ENCODE measurements around the gene KCTD14.
"Not testable (repeated sequence)": the region's sequence is repeated elsewhere in the genome, so short reads cannot be mapped to it uniquely, and the experiment has no call there.

Gene KCTD14, protein sequence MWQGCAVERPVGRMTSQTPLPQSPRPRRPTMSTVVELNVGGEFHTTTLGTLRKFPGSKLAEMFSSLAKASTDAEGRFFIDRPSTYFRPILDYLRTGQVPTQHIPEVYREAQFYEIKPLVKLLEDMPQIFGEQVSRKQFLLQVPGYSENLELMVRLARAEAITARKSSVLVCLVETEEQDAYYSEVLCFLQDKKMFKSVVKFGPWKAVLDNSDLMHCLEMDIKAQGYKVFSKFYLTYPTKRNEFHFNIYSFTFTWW

DNA sequence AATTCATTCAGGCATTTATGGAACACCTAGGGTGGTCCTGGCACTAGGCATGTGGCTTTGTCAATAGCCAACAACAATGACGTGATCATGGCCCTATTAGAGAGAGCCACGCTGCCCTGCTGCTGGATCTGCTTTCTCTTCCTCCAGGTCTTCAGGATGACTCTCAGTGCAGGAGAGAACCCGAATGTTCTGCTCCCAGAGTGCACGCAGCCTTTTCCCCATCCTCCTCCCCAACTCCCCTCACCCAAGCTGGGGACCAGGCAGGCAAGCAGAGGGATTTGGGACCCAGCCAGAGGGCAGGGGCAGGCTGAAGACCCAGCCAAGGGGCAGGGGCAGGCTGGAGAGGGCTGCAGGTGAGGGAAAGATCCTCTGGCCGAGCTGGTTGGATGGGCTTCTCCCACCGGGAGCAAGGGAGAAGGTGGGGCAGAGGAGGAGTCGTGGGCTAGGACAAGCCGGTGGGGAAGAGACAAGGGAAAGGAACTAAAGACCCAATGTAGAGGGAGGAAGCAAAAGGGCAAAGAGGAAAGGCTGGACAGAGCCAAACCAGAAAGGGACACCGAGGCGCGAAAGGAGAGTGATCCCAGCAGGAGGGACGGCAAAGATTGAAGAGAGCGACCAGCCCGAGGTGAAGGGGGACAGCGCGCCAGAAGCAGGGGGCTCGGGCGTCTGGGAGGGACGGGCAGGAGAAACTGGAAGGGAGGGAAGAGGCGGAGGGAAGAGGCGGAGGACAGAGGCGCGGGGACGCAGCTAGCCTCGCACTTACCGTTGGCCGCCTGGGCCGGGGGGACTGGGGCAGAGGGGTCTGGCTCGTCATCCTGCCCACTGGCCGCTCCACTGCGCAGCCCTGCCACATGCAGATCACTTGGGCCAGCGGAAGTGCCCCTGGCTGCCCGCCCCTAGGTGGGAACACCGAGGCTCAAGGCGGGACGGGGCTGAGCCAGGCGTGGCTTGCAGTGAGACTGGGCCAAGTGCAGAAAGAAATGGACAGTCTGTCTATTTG lies at the start of gene KCTD14:
TSS of gene KCTD14 (minus strand) at position 880 of the 1,000 bp plus-strand sequence. CDS start at position 853, 27 bp downstream.
- H3K4me3 Mint-ChIP-seq = no peak within 1 kb of the TSS
- peaks cover 15% of the 10 kb centered on the region for H3K27me3 Mint-ChIP-seq

DNA sequence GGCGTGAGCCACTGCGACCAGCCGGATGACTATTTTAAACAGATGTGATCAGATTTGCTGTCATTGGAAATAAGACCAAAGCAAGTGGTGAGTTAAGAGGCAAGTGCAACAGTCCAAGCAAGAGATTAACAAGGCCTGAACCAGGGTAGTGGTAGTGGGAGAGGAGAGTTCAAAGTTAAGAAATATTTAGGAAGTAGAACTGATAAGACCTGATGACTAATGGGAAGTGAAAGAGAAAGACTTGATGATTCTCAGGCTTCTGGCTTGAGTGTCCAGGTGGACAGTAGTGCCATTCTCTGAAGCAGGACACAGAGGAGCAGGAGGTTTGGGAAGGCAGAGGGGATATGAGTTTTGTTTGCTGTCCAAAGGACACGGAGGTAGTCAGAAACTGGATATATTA lies 49.4 kb upstream of the KCTD14 start:
- Mint-ChIP-seq H3K36me3 (peaks cover 11% of the 10 kb centered on the region), H3K27me3 (no peaks in the 10 kb centered on the region), H3K4me3 (no peak overlapping the region), H3K27ac (peak overlapping the region; percentile 30), H3K4me1 (ENCODE audit: low read depth) (peaks cover 33% of the 10 kb centered on the region), H3K9me3 (ENCODE audit: low read depth) (no peaks in the 10 kb centered on the region)

More for the DNA sequence above, at the start of gene KCTD14:
- H3K36me3 Mint-ChIP-seq = peaks cover 3% of the 10 kb centered on the region
- H3K4me1 Mint-ChIP-seq (ENCODE audit: low read depth) = peaks cover 2% of the 10 kb centered on the region
- H3K9me3 Mint-ChIP-seq (ENCODE audit: low read depth) = no peaks in the 10 kb centered on the region
- no peak within 1 kb of the TSS for H3K27ac Mint-ChIP-seq

DNA sequence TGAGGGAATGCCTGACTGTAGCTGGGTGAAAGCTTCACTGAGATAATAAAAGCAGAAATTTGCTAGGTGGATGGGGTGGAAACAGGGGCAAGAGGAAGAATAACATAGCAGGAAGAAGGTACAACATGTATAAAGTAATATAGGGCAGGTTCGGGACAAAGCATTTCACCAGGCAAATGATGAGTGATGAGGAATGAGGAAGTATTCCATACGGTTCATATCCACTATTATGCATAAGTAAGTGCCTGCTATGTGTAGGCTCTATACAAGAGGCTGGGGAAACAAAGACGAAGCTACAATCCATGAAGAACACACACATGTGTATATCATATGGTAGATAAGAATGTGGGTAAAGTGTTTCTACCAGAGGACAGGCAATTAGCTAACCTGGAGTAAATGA lies 48.6 kb upstream of the KCTD14 start:
- Mint-ChIP-seq H3K9me3 (ENCODE audit: low read depth) (no peaks in the 10 kb centered on the region), H3K4me1 (ENCODE audit: low read depth) (peaks cover 28% of the 10 kb centered on the region), H3K27me3 (no peaks in the 10 kb centered on the region), H3K4me3 (no peak overlapping the region), H3K27ac (no peak overlapping the region), H3K36me3 (peaks cover 13% of the 10 kb centered on the region)

DNA sequence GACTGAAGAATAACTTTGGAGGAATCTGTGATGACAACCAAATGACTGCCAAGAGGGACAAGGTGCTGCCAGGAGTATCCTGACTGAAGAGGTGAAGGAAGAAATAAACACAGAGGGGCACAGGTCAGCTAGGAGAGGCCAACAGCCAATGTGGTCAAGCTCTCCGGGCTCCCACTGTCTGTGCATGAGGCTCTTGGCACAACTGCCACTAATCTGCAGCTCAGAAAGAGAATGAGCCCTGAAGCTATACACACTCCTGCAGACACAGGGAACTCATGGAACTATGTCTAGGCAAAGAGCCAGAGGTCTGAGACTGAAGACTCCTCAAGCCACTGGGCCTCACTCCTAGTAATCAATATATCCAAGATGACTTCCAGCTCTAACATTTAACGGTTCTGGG lies 47.5 kb upstream of the KCTD14 start:
- Mint-ChIP-seq H3K4me1 (ENCODE audit: low read depth) (peaks cover 17% of the 10 kb centered on the region), H3K27me3 (no peaks in the 10 kb centered on the region), H3K4me3 (no peak overlapping the region), H3K36me3 (peaks cover 13% of the 10 kb centered on the region), H3K27ac (no peak overlapping the region), H3K9me3 (ENCODE audit: low read depth) (no peaks in the 10 kb centered on the region)

DNA sequence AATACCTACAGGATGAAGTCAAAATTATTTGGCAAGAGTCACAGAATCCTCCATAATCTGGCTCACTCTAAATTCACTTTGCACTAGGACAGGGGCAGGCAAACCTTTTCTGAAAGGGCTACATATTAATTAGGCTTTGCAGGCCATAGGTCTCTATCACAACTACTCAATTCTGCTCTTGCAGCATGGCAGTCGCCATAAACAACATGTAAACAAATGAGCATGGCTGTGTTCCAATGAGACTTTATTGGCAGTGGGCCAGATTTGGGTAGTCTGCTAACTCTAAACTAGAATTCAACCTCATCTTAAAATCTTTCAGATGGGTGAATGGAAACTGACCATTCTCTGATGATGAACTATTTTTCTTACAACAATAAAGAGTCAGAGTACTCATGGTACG lies 46.4 kb upstream of the KCTD14 start:
- H3K27me3 Mint-ChIP-seq = no peaks in the 10 kb centered on the region
- H3K4me3 Mint-ChIP-seq = no peak overlapping the region
- H3K4me1 Mint-ChIP-seq (ENCODE audit: low read depth) = peaks cover 9% of the 10 kb centered on the region
- no peaks in the 10 kb centered on the region for H3K9me3 Mint-ChIP-seq (ENCODE audit: low read depth)
- peaks cover 13% of the 10 kb centered on the region for H3K36me3 Mint-ChIP-seq
- no peak overlapping the region for H3K27ac Mint-ChIP-seq

DNA sequence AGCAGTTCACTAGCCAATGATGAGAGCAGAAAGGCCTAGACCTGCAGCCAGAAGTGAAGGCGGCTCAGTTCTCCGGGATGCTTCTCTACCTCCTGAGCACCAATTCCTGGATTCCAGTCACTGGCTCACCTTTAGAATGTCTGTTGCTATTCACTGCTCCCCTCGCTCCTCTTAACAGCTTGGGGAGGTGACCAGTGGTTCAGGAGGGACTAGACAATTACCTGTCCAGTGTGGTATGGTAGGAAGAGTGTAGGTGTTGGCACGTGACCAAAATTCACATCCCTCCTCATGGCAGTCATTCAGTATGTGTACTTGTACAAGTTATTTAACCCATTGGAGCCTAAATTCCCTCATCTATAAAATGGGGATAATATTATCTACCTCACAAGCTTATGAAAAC lies 44.6 kb upstream of the KCTD14 start:
- Mint-ChIP-seq H3K4me1 (ENCODE audit: low read depth) (peaks cover 6% of the 10 kb centered on the region), H3K9me3 (ENCODE audit: low read depth) (no peaks in the 10 kb centered on the region), H3K4me3 (no peak overlapping the region), H3K27me3 (no peaks in the 10 kb centered on the region), H3K36me3 (peaks cover 13% of the 10 kb centered on the region), H3K27ac (no peak overlapping the region)

- peaks cover 2% of the 10 kb centered on the region for H3K4me1 Mint-ChIP-seq (ENCODE audit: low read depth)
- no peak overlapping the region for H3K4me3 Mint-ChIP-seq
- H3K36me3 Mint-ChIP-seq = peaks cover 9% of the 10 kb centered on the region
- no peaks in the 10 kb centered on the region for H3K27me3 Mint-ChIP-seq
- H3K9me3 Mint-ChIP-seq (ENCODE audit: low read depth) = no peaks in the 10 kb centered on the region
- H3K27ac Mint-ChIP-seq = no peak overlapping the region
Measured at GRCh38 chr11:78066471-78066870, 43.4 kb upstream of the KCTD14 start.

GRCh38 chr11:78065203-78065602 lies 42.1 kb upstream of the KCTD14 start:
- Mint-ChIP-seq H3K9me3 (ENCODE audit: low read depth) (no peaks in the 10 kb centered on the region), H3K4me1 (ENCODE audit: low read depth) (no peaks in the 10 kb centered on the region), H3K27me3 (no peaks in the 10 kb centered on the region), H3K27ac (no peak overlapping the region), H3K4me3 (no peak overlapping the region), H3K36me3 (peaks cover 11% of the 10 kb centered on the region)

DNA sequence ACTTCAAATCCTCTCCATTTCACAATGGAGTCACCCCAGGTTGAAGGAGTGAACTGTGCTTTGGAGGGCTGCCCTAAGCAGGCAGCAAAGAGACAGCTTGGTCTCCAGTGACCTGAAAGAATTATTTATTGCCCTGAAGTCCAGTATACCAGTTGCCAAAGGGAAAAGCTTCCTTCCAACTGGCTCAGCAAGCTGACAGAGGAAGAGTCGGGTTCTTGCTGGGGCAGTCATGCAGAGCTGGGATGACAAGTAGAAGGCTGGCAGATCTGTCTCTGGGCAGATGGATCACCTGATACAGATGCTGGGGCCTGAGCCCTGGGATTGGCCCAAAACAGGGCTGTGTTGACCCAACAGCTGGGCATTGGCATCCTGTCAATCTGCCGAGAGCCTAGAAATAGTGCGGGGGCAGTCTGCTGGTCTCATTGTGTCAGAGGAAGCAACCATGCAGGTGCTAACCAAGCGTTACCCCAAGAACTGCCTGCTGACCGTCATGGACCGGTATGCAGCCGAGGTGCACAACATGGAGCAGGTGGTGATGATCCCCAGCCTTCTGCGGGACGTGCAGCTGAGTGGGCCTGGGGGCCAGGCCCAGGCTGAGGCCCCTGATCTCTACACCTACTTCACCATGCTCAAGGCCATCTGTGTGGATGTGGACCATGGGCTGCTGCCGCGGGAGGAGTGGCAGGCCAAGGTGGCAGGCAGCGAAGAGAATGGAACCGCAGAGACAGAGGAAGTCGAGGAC lies 40.5 kb upstream of the KCTD14 start, which contains the start of gene THRSP:
TSS of gene THRSP (plus strand) at position 422 of the 742 bp plus-strand sequence. CDS start at position 443, 21 bp downstream.
- no peaks in the 10 kb centered on the region for H3K27me3 Mint-ChIP-seq
- H3K36me3 Mint-ChIP-seq = peaks cover 11% of the 10 kb centered on the region
- no peak within 1 kb of the TSS for H3K4me3 Mint-ChIP-seq
- no peaks in the 10 kb centered on the region for H3K9me3 Mint-ChIP-seq (ENCODE audit: low read depth)
- no peak within 1 kb of the TSS for H3K27ac Mint-ChIP-seq
- no peaks in the 10 kb centered on the region for H3K4me1 Mint-ChIP-seq (ENCODE audit: low read depth)

DNA sequence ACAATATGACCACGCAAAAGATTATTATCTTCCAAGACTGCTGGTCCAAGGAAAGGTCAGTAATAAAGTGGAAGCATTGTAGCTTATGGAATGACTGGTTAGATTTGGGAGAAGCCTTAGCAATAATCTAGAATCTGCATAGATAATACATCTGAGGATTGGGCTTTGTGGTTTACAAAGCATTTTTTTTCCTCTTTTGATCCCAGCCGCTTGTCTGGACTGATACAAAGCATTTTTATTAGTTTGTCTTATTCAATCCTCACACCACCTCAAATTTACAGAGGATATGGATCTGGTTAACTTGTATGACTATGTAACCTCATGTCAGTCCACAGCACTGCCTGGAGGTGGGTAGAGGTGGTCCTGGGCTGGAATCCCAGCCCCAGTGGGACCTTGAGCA lies 39.6 kb upstream of the KCTD14 start:
- peaks cover 6% of the 10 kb centered on the region for H3K36me3 Mint-ChIP-seq

DNA sequence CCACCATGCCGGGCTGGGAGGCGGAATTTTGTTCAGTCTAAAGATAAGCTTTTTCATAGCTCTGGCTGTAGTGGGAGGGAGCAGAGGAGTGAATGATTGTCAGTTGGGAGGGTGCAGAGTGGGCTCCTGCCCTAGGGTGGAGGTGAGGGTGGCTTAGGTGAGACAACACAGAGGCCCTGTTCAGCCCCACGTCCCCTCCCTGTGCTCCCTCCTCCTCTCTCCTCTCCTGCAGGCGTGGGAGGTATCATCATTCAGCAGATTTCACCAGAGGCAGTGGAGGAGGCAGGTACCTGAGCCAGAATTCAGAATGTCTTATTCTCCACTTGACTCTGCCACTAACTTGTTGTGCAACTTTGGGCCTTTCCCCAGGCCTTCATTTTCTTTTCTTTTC lies 38.8 kb upstream of the KCTD14 start:
- Mint-ChIP-seq H3K9me3 (ENCODE audit: low read depth) (no peaks in the 10 kb centered on the region), H3K27ac (no peak overlapping the region), H3K4me3 (no peak overlapping the region), H3K36me3 (peaks cover 2% of the 10 kb centered on the region), H3K4me1 (ENCODE audit: low read depth) (no peaks in the 10 kb centered on the region), H3K27me3 (no peaks in the 10 kb centered on the region)

More for the DNA sequence above, 39.6 kb upstream of the KCTD14 start:
- no peaks in the 10 kb centered on the region for H3K27me3 Mint-ChIP-seq
- H3K4me3 Mint-ChIP-seq = no peak overlapping the region
- no peaks in the 10 kb centered on the region for H3K4me1 Mint-ChIP-seq (ENCODE audit: low read depth)
- H3K27ac Mint-ChIP-seq = no peak overlapping the region
- H3K9me3 Mint-ChIP-seq (ENCODE audit: low read depth) = no peaks in the 10 kb centered on the region

DNA sequence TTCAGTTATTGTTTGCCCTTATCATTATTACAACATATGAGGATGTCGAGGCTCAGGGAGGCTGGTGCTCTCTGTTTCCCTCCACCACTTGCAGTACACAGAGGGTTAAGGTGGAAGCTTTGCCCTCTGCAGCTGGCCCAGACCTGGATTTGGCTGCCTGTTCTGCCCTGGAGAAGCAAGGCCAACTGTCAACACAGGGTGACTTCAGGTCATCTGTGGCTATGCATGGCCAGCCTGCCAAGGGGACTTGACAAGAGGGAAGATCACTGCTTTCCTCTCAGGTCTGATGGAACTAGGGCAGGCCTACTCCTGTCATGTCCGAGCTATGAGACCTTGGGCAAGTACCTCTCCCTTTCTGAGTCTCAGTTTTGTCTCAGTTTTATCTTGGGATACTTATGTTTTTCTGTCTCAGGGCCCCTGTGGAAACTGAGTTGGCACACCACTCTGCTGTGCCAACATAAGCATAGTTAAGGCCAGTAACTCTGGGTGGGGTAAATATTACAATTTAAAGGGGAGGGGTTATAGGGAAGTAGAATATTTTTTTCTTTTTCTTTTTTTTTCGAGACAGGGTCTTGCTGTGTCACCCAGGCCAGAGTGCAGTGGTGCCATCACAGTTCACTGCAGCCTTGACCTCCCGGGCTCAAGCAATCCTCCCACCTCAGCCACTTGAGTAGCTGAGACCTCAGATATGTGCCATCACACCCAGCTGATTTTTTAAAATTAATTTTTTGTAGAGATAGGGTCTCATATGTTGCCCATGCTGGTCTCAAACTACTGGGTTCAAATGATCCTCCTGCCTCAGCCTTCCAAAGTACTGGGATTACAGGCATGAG lies 38.2 kb upstream of the KCTD14 start:
- Mint-ChIP-seq H3K4me1 (ENCODE audit: low read depth) (no peaks in the 10 kb centered on the region), H3K9me3 (ENCODE audit: low read depth) (no peaks in the 10 kb centered on the region), H3K4me3 (no peak overlapping the region), H3K27ac (no peak overlapping the region), H3K36me3 (peaks cover 2% of the 10 kb centered on the region), H3K27me3 (no peaks in the 10 kb centered on the region)

GRCh38 chr11:78060533-78060932 lies 37.5 kb upstream of the KCTD14 start:
- Mint-ChIP-seq H3K36me3 (peaks cover 2% of the 10 kb centered on the region), H3K4me1 (ENCODE audit: low read depth) (no peaks in the 10 kb centered on the region), H3K27me3 (no peaks in the 10 kb centered on the region), H3K27ac (no peak overlapping the region), H3K9me3 (ENCODE audit: low read depth) (no peaks in the 10 kb centered on the region), H3K4me3 (no peak overlapping the region)

DNA sequence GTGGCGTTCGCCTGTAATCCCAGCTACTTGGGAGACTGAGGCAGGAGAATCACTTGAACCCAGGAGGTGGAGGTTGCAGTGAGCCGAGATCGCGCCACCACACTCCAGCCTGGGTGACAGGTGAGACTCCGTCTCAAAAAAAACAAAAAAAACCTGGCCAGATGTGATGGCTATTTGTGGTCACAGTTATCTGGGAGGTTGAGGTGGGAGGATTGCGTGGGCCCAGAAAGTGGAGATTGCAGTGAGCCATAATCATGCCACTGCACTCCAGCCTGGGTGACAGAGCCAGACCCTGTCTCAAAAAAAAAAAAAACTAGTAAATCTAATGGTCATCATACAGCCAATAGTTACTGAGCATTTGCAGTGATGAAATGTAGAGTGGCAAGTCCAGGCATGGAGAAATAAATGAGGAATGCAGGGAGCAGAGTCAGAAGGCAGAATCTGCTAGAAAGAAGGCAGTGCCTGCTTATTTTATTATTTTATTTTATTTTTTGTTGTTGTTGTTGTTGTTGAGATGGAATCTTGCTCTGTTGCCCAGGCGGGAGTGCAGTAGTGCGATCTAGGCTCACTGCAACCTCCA lies 36.8 kb upstream of the KCTD14 start:
- H3K4me1 Mint-ChIP-seq (ENCODE audit: low read depth) = not testable (repeated sequence)

More for the DNA sequence above, 36.8 kb upstream of the KCTD14 start:
- H3K36me3 Mint-ChIP-seq; H3K9me3 Mint-ChIP-seq (ENCODE audit: low read depth); H3K27ac Mint-ChIP-seq; H3K27me3 Mint-ChIP-seq; H3K4me3 Mint-ChIP-seq: not testable (repeated sequence)

Measured in activated naive CD8-positive, alpha-beta T cell (primary cell).